PFSK-1 (cell line): Measurements from ENCODE around the gene CACNA1S.

ENCODE experiments used
- POLR2AphosphoS5 ChIP-seq: IDR thresholded peaks from 2 replicates; pipeline ENCODE4 v1.6.1; 2012; ENCODE audit warnings: low read depth, mild to moderate bottlenecking, control low read depth, low read length, moderate library complexity
- TAF1 ChIP-seq: IDR thresholded peaks from 2 replicates; pipeline ENCODE4 v1.6.1; 2012; ENCODE audit warnings: low read length, control low read depth, borderline replicate concordance; ENCODE audit not compliant: insufficient read depth
- TF ChIP-seq, protein P1 (sequence below), 2 experiments: IDR thresholded peaks; 2 replicates each; pipeline versions ENCODE4 v1.6.1 to v1.8.0; 2011 to 2012; ENCODE audit warnings: low read depth in 2 of 2, low read length in 2 of 2, control low read depth in 1 of 2, inconsistent platforms in 1 of 2, mild to moderate bottlenecking in 1 of 2, moderate library complexity in 1 of 2; ENCODE audit not compliant: insufficient read depth in 1 of 2

DNA sequence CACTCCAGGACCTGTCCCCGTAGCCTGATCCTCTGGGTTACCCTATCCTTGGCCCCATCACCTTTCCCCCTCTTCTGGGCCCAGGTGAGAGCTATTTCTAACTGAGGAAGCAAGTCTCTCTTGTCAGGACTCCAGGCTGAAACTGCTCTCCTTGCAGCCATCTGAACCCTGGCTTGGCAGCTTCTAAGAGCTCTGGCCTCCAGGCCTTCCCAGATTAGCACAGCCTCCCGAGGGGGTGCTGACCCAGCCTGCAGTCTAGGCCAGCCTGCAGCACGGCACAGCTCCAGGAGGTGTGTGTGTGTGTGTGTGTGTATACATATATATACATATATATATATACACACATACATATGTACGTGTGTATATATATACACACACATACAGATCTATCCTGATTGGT lies 17.4 kb downstream of the CACNA1S start:
- TF ChIP-seq POLR2AphosphoS5 (no peak), TAF1 (no peak)
- TF ChIP-seq, protein P1, sequence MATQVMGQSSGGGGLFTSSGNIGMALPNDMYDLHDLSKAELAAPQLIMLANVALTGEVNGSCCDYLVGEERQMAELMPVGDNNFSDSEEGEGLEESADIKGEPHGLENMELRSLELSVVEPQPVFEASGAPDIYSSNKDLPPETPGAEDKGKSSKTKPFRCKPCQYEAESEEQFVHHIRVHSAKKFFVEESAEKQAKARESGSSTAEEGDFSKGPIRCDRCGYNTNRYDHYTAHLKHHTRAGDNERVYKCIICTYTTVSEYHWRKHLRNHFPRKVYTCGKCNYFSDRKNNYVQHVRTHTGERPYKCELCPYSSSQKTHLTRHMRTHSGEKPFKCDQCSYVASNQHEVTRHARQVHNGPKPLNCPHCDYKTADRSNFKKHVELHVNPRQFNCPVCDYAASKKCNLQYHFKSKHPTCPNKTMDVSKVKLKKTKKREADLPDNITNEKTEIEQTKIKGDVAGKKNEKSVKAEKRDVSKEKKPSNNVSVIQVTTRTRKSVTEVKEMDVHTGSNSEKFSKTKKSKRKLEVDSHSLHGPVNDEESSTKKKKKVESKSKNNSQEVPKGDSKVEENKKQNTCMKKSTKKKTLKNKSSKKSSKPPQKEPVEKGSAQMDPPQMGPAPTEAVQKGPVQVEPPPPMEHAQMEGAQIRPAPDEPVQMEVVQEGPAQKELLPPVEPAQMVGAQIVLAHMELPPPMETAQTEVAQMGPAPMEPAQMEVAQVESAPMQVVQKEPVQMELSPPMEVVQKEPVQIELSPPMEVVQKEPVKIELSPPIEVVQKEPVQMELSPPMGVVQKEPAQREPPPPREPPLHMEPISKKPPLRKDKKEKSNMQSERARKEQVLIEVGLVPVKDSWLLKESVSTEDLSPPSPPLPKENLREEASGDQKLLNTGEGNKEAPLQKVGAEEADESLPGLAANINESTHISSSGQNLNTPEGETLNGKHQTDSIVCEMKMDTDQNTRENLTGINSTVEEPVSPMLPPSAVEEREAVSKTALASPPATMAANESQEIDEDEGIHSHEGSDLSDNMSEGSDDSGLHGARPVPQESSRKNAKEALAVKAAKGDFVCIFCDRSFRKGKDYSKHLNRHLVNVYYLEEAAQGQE (IDR thresholded peaks at IDR 0.05; ENCODE audit: insufficient read depth in 1 of 2, low read depth in 2 of 2, low read length in 2 of 2), result no peak
